ENCODE measurements around the gene TAS2R42.

DNA sequence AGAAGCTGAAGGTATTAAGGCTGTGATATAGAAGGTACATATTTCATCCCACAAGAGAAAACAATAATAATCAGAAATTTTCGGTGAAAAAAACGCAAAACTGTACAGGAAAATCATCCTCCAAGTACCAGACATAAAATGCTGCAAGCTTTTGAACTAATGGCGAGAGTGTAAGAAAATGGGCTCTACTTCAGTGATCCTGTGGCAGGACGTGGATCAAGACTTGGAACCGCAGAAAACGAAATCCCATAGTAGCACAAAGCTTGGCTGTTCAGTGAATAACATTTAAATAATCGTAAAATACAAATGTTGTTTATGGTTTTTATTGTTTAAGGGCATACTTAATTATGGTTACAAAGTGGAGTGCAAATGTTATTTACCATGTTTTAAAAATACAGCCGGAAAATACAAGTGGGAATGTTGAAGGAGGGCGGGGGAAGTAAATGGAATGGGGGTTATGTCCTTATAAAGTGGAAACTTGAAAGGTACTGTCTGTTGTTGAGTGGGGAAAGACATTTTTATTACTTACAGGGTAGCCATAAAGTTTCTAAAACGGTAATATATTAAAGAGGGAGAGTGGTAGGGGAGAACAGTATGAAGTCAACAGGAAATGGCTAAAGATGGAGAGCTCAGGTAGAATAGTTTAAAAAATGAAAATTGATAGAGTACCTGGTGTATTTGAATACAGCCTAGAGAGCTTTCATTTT, 14.6 kb downstream of the TAS2R42 start:
- TF ChIP-seq IRF2 (CRISPR knock-in tag; IDR thresholded peaks at IDR 0.05) = no peak
- no peak for TF ChIP-seq MAFF (IDR thresholded peaks at IDR 0.05; ENCODE audit: low read depth, low read length)
- TF ChIP-seq, protein P1, sequence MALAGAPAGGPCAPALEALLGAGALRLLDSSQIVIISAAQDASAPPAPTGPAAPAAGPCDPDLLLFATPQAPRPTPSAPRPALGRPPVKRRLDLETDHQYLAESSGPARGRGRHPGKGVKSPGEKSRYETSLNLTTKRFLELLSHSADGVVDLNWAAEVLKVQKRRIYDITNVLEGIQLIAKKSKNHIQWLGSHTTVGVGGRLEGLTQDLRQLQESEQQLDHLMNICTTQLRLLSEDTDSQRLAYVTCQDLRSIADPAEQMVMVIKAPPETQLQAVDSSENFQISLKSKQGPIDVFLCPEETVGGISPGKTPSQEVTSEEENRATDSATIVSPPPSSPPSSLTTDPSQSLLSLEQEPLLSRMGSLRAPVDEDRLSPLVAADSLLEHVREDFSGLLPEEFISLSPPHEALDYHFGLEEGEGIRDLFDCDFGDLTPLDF (CRISPR knock-in tag; IDR thresholded peaks at IDR 0.05) = no peak
- TF ChIP-seq, protein P2, sequence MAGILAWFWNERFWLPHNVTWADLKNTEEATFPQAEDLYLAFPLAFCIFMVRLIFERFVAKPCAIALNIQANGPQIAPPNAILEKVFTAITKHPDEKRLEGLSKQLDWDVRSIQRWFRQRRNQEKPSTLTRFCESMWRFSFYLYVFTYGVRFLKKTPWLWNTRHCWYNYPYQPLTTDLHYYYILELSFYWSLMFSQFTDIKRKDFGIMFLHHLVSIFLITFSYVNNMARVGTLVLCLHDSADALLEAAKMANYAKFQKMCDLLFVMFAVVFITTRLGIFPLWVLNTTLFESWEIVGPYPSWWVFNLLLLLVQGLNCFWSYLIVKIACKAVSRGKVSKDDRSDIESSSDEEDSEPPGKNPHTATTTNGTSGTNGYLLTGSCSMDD (CRISPR knock-in tag; IDR thresholded peaks at IDR 0.05) = no peak

Data from HepG2 (cell line).